GM12892 (cell line): ENCODE measurements around the gene RASGEF1C.

Source experiments
- POLR2A ChIP-seq: IDR thresholded peaks from 2 replicates; pipeline ENCODE4 v1.6.1; 2011; ENCODE audit warnings: low read depth, low read length, control low read depth
- POLR2AphosphoS5 ChIP-seq: IDR thresholded peaks from 2 replicates; pipeline ENCODE4 v1.6.1; 2011; ENCODE audit warnings: low read depth, low read length, control low read depth
- TAF1 ChIP-seq: IDR thresholded peaks from 2 replicates; pipeline ENCODE4 v1.6.1; 2011; ENCODE audit warnings: low read depth, mild to moderate bottlenecking, control low read depth, low read length, borderline replicate concordance

GRCh38 chr5:180142824-180143610, 66.0 kb downstream of the RASGEF1C start:
- TF ChIP-seq TAF1 (no peak), POLR2A (no peak), POLR2AphosphoS5 (no peak)
